ENCODE results near the gene POLQ. TPM values are rescaled to one million over a fixed set of nuclear protein-coding genes. Genes with fewer than 3 reads are reported as not detected.

The POLQ gene
- total RNA-seq, 1 experiment from 2014 or later = 12.3 TPM

- peaks cover 10 to 15% of the 10 kb centered on the region in 2 experiments for H3K36me3 ChIP-seq (ENCODE audit: control insufficient read depth in 1 of 2, insufficient read depth in 2 of 2, low read length in 2 of 2)
- H3K27me3 ChIP-seq (ENCODE audit: insufficient read depth, low read length) = no peaks in the 10 kb centered on the region
- intact Hi-C loops (cut with micrococcal nuclease) = no loop called here
- no peak overlapping the region for H3K4me2 ChIP-seq (ENCODE audit: low read length)
- H4K20me1 ChIP-seq (ENCODE audit: insufficient read depth) = no peaks in the 10 kb centered on the region
- DNase-seq (ENCODE audit: low read depth, low spot score) (no peak), ATAC-seq (no peak)
- no peak overlapping the region for H2AFZ ChIP-seq (ENCODE audit: low read depth, low read length, poor library complexity, severe bottlenecking)
- 0 out of 2 replicates have a peak, but pooled peaks cover 5% of the 10 kb centered on the region for H3K79me2 ChIP-seq (ENCODE audit: insufficient read depth, low read length)
- H3K9me2 ChIP-seq (ENCODE audit: insufficient read depth) = no peaks in the 10 kb centered on the region
- no peaks in the 10 kb centered on the region for H3K9me3 ChIP-seq (ENCODE audit: control insufficient read depth in 1 of 2, insufficient read depth in 1 of 2, low read depth in 1 of 2, low read length in 2 of 2)
- H3K27ac ChIP-seq (ENCODE audit: low read depth, low read length) = no peak overlapping the region
- no peak overlapping the region for H3K9ac ChIP-seq (ENCODE audit: low read length)
- peaks cover 0 to 5% of the 10 kb centered on the region in 2 experiments; a peak in 1 of 4 replicates for H3K4me1 ChIP-seq (ENCODE audit: control insufficient read depth in 1 of 2, insufficient read depth in 2 of 2, low read length in 2 of 2)
- CTCF ChIA-PET = no interaction called here
- RAD21 ChIA-PET (ENCODE audit: low non-redundant PET in 1 of 2, low total read pairs in 2 of 2, uncharacterized antibody in 2 of 2, unreplicated experiment in 2 of 2) = no interaction called here
- BruUV-seq (replicated peaks) = no TSS peak
- POLR2A ChIA-PET = no interaction called here
- TF ChIP-seq ATF3 (IDR thresholded peaks at IDR 0.05) = no peak
- TF ChIP-seq CEBPB (IDR thresholded peaks at IDR 0.05; ENCODE audit: low read depth) = no peak
- no peak for TF ChIP-seq ZFX (IDR thresholded peaks at IDR 0.05)
- TF ChIP-seq CBX3 (IDR thresholded peaks at IDR 0.05; ENCODE audit: low read depth) = no peak
- TF ChIP-seq ELF1 (IDR thresholded peaks at IDR 0.05; ENCODE audit: borderline replicate concordance, low read depth) = no peak
- no peak for TF ChIP-seq POLR2AphosphoS5 (IDR thresholded peaks at IDR 0.05; ENCODE audit: low read depth, low read length)
- TF ChIP-seq EGR1 (IDR thresholded peaks at IDR 0.05; ENCODE audit: low read depth) = no peak
- TF ChIP-seq RAD21 (IDR thresholded peaks at IDR 0.05; ENCODE audit: low read depth) = no peak
- TF ChIP-seq POLR2A (IDR thresholded peaks at IDR 0.05; ENCODE audit: borderline replicate concordance, extremely low read depth, insufficient read depth, insufficient read length) = no peak
- TF ChIP-seq CTCF (IDR thresholded peaks at IDR 0.05 in 2 of 3, conservative IDR thresholded peaks at IDR 0.05 in 1 of 3; ENCODE audit: borderline replicate concordance in 1 of 3, insufficient read depth in 1 of 3, low read depth in 2 of 3, low read length in 2 of 3) = no peak
- no peak for TF ChIP-seq SRF (IDR thresholded peaks at IDR 0.05; ENCODE audit: low read depth)
- TF ChIP-seq EZH2 (IDR thresholded peaks at IDR 0.05) = no peak
- TF ChIP-seq JUND (IDR thresholded peaks at IDR 0.05) = no peak
- no peak for TF ChIP-seq TCF7L2 (IDR thresholded peaks at IDR 0.05; ENCODE audit: borderline replicate concordance, extremely low read depth, insufficient read depth, insufficient read length)
- TF ChIP-seq REST (IDR thresholded peaks at IDR 0.05; ENCODE audit: low read depth) = no peak
- no peak for TF ChIP-seq MAX (IDR thresholded peaks at IDR 0.05)
- H3K4me3 ChIP-seq (replicated peaks in 1 of 2; ENCODE audit: low read depth in 1 of 2, low read length in 2 of 2) = no peak overlapping the region
Measured at GRCh38 chr3:121483290-121483689, 62.5 kb downstream of the POLQ start.
